HEK293 (cell line): ENCODE measurements around the gene DRD4.

ENCODE experiments used
- CTCF ChIA-PET: fragments of 350-600 bp; formaldehyde crosslinking; extraction: SDS; loops from one replicate; lab custom pipeline; 2021; ENCODE audit warnings: antibody characterized with exemption; lab: Yijun Ruan, JAX
- POLR2A ChIA-PET: fragments of 300-600 bp; formaldehyde crosslinking; extraction: SDS; loops from one replicate; lab custom pipeline; 2020; ENCODE audit warnings: antibody characterized with exemption, inconsistent platforms; lab: Yijun Ruan, JAX
- H3K27ac ChIP-seq: fragments of 200-500 bp; sonication (Bioruptor generic); 2 replicates; pipeline ENCODE4 v1.5.1; 2014; ENCODE audit warnings: low read depth, low read length, control low read depth, inconsistent platforms; ENCODE audit errors: extremely low read depth
- H3K36me3 ChIP-seq, 2 experiments: fragments of 200-500 bp in 1 of 2; sonication (Bioruptor generic) in 1 of 2; 1 replicate in 1 of 2; 2 replicates in 1 of 2; pipeline ENCODE4 v1.5.1; 2014 to 2017; ENCODE audit warnings: inconsistent platforms in 2 of 2, low read length in 2 of 2; ENCODE audit not compliant: control insufficient read depth in 2 of 2, insufficient read depth in 1 of 2
- H3K4me1 ChIP-seq: fragments of 200-500 bp; sonication (Bioruptor generic); 2 replicates; pipeline ENCODE4 v1.5.1; 2014; ENCODE audit warnings: mild to moderate bottlenecking, low read length, inconsistent platforms; ENCODE audit not compliant: control insufficient read depth, insufficient read depth
- H3K4me3 ChIP-seq: 2 replicates; pipeline ENCODE4 v1.5.1; 2011; ENCODE audit warnings: low read depth, mild to moderate bottlenecking, control low read depth, low read length, moderate library complexity
- H3K9me3 ChIP-seq: fragments of 200-500 bp; sonication (Bioruptor generic); 2 replicates; pipeline ENCODE4 v1.5.1; 2014; ENCODE audit warnings: low read depth, low read length, inconsistent platforms; ENCODE audit not compliant: control insufficient read depth, insufficient read depth
- FEZF1 ChIP-seq: fragments of 450-650 bp; formaldehyde crosslinking; IDR thresholded peaks from 2 replicates; pipeline ENCODE4 v1.5.1; 2016; ENCODE audit warnings: missing biosample characterization, missing genetic modification characterization
- REPIN1 ChIP-seq: fragments of 450-650 bp; formaldehyde crosslinking; IDR thresholded peaks from 2 replicates; pipeline ENCODE4 v1.5.1; 2017; ENCODE audit warnings: missing biosample characterization, missing genetic modification characterization, low read depth
- WT1 ChIP-seq: fragments of 450-650 bp; formaldehyde crosslinking; IDR thresholded peaks from 2 replicates; pipeline ENCODE4 v1.5.1; 2016; ENCODE audit warnings: missing biosample characterization, missing genetic modification characterization
- ZNF114 ChIP-seq: fragments of 450-650 bp; formaldehyde crosslinking; IDR thresholded peaks from 2 replicates; pipeline ENCODE4 v1.5.0; 2017; ENCODE audit warnings: missing biosample characterization, missing genetic modification characterization
- ZNF132 ChIP-seq: fragments of 450-650 bp; formaldehyde crosslinking; IDR thresholded peaks from 2 replicates; pipeline ENCODE4 v1.5.1; 2017; ENCODE audit warnings: missing biosample characterization, missing genetic modification characterization, borderline replicate concordance
- ZNF2 ChIP-seq: fragments of 450-650 bp; formaldehyde crosslinking; IDR thresholded peaks from 2 replicates; pipeline ENCODE4 v1.5.1; 2016; ENCODE audit warnings: missing biosample characterization, missing genetic modification characterization
- ZNF24 ChIP-seq: fragments of 450-650 bp; formaldehyde crosslinking; IDR thresholded peaks from 2 replicates; pipeline ENCODE4 v1.5.1; 2016; ENCODE audit warnings: missing biosample characterization, missing genetic modification characterization
- ZNF335 ChIP-seq: fragments of 450-650 bp; formaldehyde crosslinking; conservative IDR thresholded peaks from 2 replicates; pipeline ENCODE4 v1.5.1; 2016; ENCODE audit warnings: missing biosample characterization, missing genetic modification characterization
- ZNF354C ChIP-seq: fragments of 450-650 bp; formaldehyde crosslinking; IDR thresholded peaks from 2 replicates; pipeline ENCODE4 v1.5.1; 2016; ENCODE audit warnings: missing biosample characterization, missing genetic modification characterization, low read depth, borderline replicate concordance
- ZNF621 ChIP-seq: fragments of 450-650 bp; formaldehyde crosslinking; IDR thresholded peaks from 2 replicates; pipeline ENCODE4 v1.5.1; 2017; ENCODE audit warnings: missing biosample characterization, missing genetic modification characterization
- ZNF623 ChIP-seq: fragments of 450-650 bp; formaldehyde crosslinking; IDR thresholded peaks from 2 replicates; pipeline ENCODE4 v1.5.1; 2016; ENCODE audit warnings: missing biosample characterization, missing genetic modification characterization
- ZSCAN16 ChIP-seq: fragments of 450-650 bp; formaldehyde crosslinking; IDR thresholded peaks from 2 replicates; pipeline ENCODE4 v1.5.1; 2016; ENCODE audit warnings: missing biosample characterization, missing genetic modification characterization
- TF ChIP-seq, protein P1 (sequence below): fragments of 450-650 bp; formaldehyde crosslinking; IDR thresholded peaks from 2 replicates; pipeline ENCODE4 v1.5.0; 2017; ENCODE audit warnings: missing biosample characterization, missing genetic modification characterization, borderline replicate concordance
- TF ChIP-seq, protein P2 (sequence below): fragments of 450-650 bp; formaldehyde crosslinking; IDR thresholded peaks from 2 replicates; pipeline ENCODE4 v1.5.1; 2016; ENCODE audit warnings: missing biosample characterization, missing genetic modification characterization, borderline replicate concordance
- TF ChIP-seq, protein P3 (sequence below): IDR thresholded peaks from 2 replicates; pipeline ENCODE4 v1.6.1; 2011; ENCODE audit warnings: mild to moderate bottlenecking, low read depth, low read length, borderline replicate concordance
- TF ChIP-seq, protein P4 (sequence below): fragments of 450-650 bp; formaldehyde crosslinking; conservative IDR thresholded peaks from 2 replicates; pipeline ENCODE4 v1.5.1; 2016; ENCODE audit warnings: low read depth, missing biosample characterization, missing genetic modification characterization
- TF ChIP-seq, protein P5 (sequence below): sonication (generic); formaldehyde crosslinking; IDR thresholded peaks from 2 replicates; pipeline ENCODE4 v1.8.1; 2022; ENCODE audit warnings: mild to moderate bottlenecking, moderate library complexity, missing genetic modification reagents

The DRD4 gene

DNA sequence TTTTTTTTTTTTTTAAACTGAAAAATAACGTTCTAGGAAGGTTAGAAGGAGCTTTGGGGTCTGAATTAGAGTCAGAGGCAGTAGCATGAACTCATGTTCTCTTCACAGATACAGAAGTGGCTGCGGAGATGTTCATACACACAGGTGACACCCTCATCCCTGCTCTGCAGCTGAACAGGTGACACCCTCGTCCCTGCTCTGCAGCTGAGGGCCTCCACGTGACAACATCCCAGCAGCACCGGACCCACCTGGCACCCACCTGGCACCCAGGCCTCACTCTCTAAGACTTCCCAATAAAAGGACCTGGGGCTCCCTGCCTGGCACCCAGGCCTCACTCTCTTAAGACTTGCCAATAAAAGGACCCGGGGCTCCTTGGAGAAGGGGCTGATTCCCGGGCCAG, 19.8 kb downstream of the DRD4 start:
- TF ChIP-seq, protein P1, sequence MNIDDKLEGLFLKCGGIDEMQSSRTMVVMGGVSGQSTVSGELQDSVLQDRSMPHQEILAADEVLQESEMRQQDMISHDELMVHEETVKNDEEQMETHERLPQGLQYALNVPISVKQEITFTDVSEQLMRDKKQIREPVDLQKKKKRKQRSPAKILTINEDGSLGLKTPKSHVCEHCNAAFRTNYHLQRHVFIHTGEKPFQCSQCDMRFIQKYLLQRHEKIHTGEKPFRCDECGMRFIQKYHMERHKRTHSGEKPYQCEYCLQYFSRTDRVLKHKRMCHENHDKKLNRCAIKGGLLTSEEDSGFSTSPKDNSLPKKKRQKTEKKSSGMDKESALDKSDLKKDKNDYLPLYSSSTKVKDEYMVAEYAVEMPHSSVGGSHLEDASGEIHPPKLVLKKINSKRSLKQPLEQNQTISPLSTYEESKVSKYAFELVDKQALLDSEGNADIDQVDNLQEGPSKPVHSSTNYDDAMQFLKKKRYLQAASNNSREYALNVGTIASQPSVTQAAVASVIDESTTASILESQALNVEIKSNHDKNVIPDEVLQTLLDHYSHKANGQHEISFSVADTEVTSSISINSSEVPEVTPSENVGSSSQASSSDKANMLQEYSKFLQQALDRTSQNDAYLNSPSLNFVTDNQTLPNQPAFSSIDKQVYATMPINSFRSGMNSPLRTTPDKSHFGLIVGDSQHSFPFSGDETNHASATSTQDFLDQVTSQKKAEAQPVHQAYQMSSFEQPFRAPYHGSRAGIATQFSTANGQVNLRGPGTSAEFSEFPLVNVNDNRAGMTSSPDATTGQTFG (tag by site-specific recombination) = no peak
- TF ChIP-seq ZSCAN16 (tag by site-specific recombination) (no peak), FEZF1 (no peak), REPIN1 (no peak), ZNF2 (tag by site-specific recombination) (no peak), ZNF335 (tag by site-specific recombination) (no peak), ZNF24 (tag by site-specific recombination) (no peak), ZNF354C (tag by site-specific recombination) (no peak), WT1 (tag by site-specific recombination) (no peak), ZNF621 (tag by site-specific recombination) (no peak), ZNF132 (tag by site-specific recombination) (no peak), ZNF114 (tag by site-specific recombination) (no peak), ZNF623 (tag by site-specific recombination) (no peak)
- TF ChIP-seq, protein P2, sequence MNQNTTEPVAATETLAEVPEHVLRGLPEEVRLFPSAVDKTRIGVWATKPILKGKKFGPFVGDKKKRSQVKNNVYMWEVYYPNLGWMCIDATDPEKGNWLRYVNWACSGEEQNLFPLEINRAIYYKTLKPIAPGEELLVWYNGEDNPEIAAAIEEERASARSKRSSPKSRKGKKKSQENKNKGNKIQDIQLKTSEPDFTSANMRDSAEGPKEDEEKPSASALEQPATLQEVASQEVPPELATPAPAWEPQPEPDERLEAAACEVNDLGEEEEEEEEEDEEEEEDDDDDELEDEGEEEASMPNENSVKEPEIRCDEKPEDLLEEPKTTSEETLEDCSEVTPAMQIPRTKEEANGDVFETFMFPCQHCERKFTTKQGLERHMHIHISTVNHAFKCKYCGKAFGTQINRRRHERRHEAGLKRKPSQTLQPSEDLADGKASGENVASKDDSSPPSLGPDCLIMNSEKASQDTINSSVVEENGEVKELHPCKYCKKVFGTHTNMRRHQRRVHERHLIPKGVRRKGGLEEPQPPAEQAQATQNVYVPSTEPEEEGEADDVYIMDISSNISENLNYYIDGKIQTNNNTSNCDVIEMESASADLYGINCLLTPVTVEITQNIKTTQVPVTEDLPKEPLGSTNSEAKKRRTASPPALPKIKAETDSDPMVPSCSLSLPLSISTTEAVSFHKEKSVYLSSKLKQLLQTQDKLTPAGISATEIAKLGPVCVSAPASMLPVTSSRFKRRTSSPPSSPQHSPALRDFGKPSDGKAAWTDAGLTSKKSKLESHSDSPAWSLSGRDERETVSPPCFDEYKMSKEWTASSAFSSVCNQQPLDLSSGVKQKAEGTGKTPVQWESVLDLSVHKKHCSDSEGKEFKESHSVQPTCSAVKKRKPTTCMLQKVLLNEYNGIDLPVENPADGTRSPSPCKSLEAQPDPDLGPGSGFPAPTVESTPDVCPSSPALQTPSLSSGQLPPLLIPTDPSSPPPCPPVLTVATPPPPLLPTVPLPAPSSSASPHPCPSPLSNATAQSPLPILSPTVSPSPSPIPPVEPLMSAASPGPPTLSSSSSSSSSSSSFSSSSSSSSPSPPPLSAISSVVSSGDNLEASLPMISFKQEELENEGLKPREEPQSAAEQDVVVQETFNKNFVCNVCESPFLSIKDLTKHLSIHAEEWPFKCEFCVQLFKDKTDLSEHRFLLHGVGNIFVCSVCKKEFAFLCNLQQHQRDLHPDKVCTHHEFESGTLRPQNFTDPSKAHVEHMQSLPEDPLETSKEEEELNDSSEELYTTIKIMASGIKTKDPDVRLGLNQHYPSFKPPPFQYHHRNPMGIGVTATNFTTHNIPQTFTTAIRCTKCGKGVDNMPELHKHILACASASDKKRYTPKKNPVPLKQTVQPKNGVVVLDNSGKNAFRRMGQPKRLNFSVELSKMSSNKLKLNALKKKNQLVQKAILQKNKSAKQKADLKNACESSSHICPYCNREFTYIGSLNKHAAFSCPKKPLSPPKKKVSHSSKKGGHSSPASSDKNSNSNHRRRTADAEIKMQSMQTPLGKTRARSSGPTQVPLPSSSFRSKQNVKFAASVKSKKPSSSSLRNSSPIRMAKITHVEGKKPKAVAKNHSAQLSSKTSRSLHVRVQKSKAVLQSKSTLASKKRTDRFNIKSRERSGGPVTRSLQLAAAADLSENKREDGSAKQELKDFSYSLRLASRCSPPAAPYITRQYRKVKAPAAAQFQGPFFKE (tag by site-specific recombination) = no peak
- TF ChIP-seq, protein P3, sequence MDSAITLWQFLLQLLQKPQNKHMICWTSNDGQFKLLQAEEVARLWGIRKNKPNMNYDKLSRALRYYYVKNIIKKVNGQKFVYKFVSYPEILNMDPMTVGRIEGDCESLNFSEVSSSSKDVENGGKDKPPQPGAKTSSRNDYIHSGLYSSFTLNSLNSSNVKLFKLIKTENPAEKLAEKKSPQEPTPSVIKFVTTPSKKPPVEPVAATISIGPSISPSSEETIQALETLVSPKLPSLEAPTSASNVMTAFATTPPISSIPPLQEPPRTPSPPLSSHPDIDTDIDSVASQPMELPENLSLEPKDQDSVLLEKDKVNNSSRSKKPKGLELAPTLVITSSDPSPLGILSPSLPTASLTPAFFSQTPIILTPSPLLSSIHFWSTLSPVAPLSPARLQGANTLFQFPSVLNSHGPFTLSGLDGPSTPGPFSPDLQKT = no peak
- TF ChIP-seq, protein P4, sequence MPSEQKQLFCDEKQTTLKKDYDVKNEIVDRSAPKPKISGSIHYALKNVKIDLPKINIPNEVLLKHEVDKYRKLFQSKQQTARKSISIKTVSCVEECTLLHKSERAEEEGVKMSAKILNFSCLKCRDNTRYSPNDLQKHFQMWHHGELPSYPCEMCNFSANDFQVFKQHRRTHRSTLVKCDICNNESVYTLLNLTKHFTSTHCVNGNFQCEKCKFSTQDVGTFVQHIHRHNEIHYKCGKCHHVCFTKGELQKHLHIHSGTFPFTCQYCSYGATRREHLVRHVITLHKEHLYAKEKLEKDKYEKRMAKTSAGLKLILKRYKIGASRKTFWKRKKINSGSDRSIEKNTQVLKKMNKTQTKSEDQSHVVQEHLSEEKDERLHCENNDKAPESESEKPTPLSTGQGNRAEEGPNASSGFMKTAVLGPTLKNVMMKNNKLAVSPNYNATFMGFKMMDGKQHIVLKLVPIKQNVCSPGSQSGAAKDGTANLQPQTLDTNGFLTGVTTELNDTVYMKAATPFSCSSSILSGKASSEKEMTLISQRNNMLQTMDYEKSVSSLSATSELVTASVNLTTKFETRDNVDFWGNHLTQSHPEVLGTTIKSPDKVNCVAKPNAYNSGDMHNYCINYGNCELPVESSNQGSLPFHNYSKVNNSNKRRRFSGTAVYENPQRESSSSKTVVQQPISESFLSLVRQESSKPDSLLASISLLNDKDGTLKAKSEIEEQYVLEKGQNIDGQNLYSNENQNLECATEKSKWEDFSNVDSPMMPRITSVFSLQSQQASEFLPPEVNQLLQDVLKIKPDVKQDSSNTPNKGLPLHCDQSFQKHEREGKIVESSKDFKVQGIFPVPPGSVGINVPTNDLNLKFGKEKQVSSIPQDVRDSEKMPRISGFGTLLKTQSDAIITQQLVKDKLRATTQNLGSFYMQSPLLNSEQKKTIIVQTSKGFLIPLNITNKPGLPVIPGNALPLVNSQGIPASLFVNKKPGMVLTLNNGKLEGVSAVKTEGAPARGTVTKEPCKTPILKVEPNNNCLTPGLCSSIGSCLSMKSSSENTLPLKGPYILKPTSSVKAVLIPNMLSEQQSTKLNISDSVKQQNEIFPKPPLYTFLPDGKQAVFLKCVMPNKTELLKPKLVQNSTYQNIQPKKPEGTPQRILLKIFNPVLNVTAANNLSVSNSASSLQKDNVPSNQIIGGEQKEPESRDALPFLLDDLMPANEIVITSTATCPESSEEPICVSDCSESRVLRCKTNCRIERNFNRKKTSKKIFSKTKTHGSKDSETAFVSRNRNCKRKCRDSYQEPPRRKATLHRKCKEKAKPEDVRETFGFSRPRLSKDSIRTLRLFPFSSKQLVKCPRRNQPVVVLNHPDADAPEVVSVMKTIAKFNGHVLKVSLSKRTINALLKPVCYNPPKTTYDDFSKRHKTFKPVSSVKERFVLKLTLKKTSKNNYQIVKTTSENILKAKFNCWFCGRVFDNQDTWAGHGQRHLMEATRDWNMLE (tag by site-specific recombination) = no peak
- TF ChIP-seq, protein P5, sequence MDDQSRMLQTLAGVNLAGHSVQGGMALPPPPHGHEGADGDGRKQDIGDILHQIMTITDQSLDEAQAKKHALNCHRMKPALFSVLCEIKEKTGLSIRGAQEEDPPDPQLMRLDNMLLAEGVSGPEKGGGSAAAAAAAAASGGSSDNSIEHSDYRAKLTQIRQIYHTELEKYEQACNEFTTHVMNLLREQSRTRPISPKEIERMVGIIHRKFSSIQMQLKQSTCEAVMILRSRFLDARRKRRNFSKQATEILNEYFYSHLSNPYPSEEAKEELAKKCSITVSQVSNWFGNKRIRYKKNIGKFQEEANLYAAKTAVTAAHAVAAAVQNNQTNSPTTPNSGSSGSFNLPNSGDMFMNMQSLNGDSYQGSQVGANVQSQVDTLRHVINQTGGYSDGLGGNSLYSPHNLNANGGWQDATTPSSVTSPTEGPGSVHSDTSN (CRISPR knock-in tag) = no peak
- H3K4me3 ChIP-seq = no peak overlapping the region
- ChIA-PET CTCF (no interaction called here), POLR2A (no interaction called here)
- no peak overlapping the region for H3K27ac ChIP-seq
- peaks cover 4 to 92% of the 10 kb centered on the region in 2 experiments; a peak in 2 of 3 replicates for H3K36me3 ChIP-seq
- no peaks in the 10 kb centered on the region for H3K4me1 ChIP-seq
- H3K9me3 ChIP-seq = no peaks in the 10 kb centered on the region
